ENCODE measurements around the gene GDF15. TPM values are rescaled to one million over a fixed set of nuclear protein-coding genes. Genes with fewer than 3 reads are reported as not detected.

The GDF15 gene
- total and polyA plus RNA-seq, 2 donors (not counting 1 experiment from before 2014, with no cell fraction given): 0.19 TPM; not detected in 1

- Histone ChIP-seq H3K4me3 (ENCODE audit: control extremely low read depth in 1 of 5, extremely low read depth in 1 of 5, insufficient read depth in 1 of 5, low read depth in 2 of 5, low read length in 4 of 5) (peak overlapping the region in 2 of 5 experiments; percentile 78 to 83), H3K4me1 (ENCODE audit: control insufficient read depth in 2 of 2, insufficient read depth in 2 of 2, low read length in 2 of 2) (peaks cover 34 to 56% of the 10 kb centered on the region in 2 donors), H2AFZ (ENCODE audit: insufficient read depth, low read depth, low read length, poor library complexity, severe bottlenecking) (no peak overlapping the region), H3K36me3 (replicated peaks in 1 of 2; ENCODE audit: control extremely low read depth in 1 of 2, control insufficient read depth in 1 of 2, extremely low read depth in 1 of 2, insufficient read depth in 2 of 2, low read length in 1 of 2) (no peaks in the 10 kb centered on the region), H3K9me3 (ENCODE audit: control extremely low read depth in 1 of 3, control insufficient read depth in 2 of 3, insufficient read depth in 1 of 3, low read length in 2 of 3) (no peaks in the 10 kb centered on the region), H4K20me1 (ENCODE audit: control insufficient read depth, insufficient read depth, low read length, poor library complexity, severe bottlenecking) (peaks cover 28% of the 10 kb centered on the region), H3K27ac (ENCODE audit: low read length in 2 of 2) (no peak overlapping the region), H3K27me3 (replicated peaks in 1 of 4; ENCODE audit: control extremely low read depth in 1 of 4, control insufficient read depth in 3 of 4, insufficient read depth in 4 of 4, low read length in 3 of 4) (no peaks in the 10 kb centered on the region), H3K9ac (ENCODE audit: low read length) (peak overlapping the region; percentile 49), H3K4me2 (replicated peaks; ENCODE audit: low read depth, low read length, poor library complexity, severe bottlenecking) (peak overlapping the region; percentile 98), H3K79me2 (ENCODE audit: control insufficient read depth, insufficient read depth, low read length) (peaks cover 10% of the 10 kb centered on the region)
- Mint-ChIP-seq H3K27me3 (no peaks in the 10 kb centered on the region), H3K4me3 (peak overlapping the region; percentile 80), H3K4me1 (peaks cover 37% of the 10 kb centered on the region), H3K9me3 (ENCODE audit: insufficient read depth) (no peaks in the 10 kb centered on the region), H3K27ac (peak overlapping the region; percentile 59)
- peak; percentile 43 for DNase-seq
- ChIA-PET CTCF (interaction anchor here (1.0 to 3.4 kb wide), 2 partner anchors 15 to 16 kb away, joined by 3 to 13 read pairs; partner anchors contain the start of gene SSBP4), POLR2A (interaction anchor here (0.6 to 0.8 kb wide), 2 partner anchors 19 to 888 kb away, joined by 4 to 6 read pairs; no protein-coding TSS in a partner anchor)
- ATAC-seq (ENCODE audit: low read depth): no peak
- TF ChIP-seq CTCF (IDR thresholded peaks at IDR 0.05): no peak
- TF ChIP-seq EZH2 (IDR thresholded peaks at IDR 0.05; ENCODE audit: borderline replicate concordance, insufficient read depth, low read depth, low read length, poor library complexity, severe bottlenecking): no peak
- intact Hi-C loops (cut with micrococcal nuclease): no loop called here
- WGBS (ENCODE audit: insufficient coverage): 94% methylated on average over 15 of the region's 21 CpGs
Measured at GRCh38 chr19:18434411-18435175, 48.6 kb downstream of the GDF15 start.
